Prostate gland (tissue), 2 donors: ENCODE results near the gene TTC34. TPM values are rescaled to one million over a fixed set of nuclear protein-coding genes. Genes with fewer than 3 reads are reported as not detected.

Source experiments
- DNase-seq: peaks from one replicate; pipeline ENCODE4 v3.0.0-alpha.2; 2019; ENCODE audit warnings: low spot score
- H3K27ac ChIP-seq, 2 donors: fragments of 200-600 bp; sonication (generic); 2 replicates each; pipeline ENCODE4 v1.5.1; 2017 to 2019
- H3K27me3 ChIP-seq: fragments of 200-600 bp; sonication (generic); replicated peaks from 2 replicates; pipeline ENCODE4 v1.5.1; 2019; ENCODE audit not compliant: insufficient read depth
- H3K36me3 ChIP-seq, 2 donors: fragments of 200-600 bp; sonication (generic); 1 replicate in 1 of 2; 2 replicates in 1 of 2; pipeline versions ENCODE4 v1.5.1 to v1.8.1; 2017 to 2019
- H3K4me1 ChIP-seq: fragments of 200-600 bp; sonication (generic); replicated peaks from 2 replicates; pipeline ENCODE4 v1.5.1; 2019
- H3K4me3 ChIP-seq, 2 donors: fragments of 200-600 bp; sonication (generic); 2 replicates each; pipeline ENCODE4 v1.5.1; 2017 to 2019
- H3K9me3 ChIP-seq: fragments of 200-600 bp; sonication (generic); 2 replicates; pipeline ENCODE4 v1.5.1; 2017
- CTCF ChIP-seq, 4 experiments: fragments of 200-600 bp in 2 of 4; fragments of 450-650 bp in 2 of 4; sonication (generic) in 2 of 4; IDR thresholded peaks; 1 replicate in 3 of 4; 2 replicates in 1 of 4; pipeline ENCODE4 v1.5.1; 2016 to 2019; ENCODE audit warnings: antibody characterized with exemption in 4 of 4, mild to moderate bottlenecking in 2 of 4, moderate library complexity in 2 of 4
- POLR2A ChIP-seq: fragments of 450-650 bp; IDR thresholded peaks from one replicate; pipeline ENCODE4 v1.6.1; 2016; ENCODE audit warnings: antibody characterized with exemption, mild to moderate bottlenecking
- POLR2AphosphoS5 ChIP-seq: sonication (generic); formaldehyde crosslinking; IDR thresholded peaks from one replicate; pipeline ENCODE4 v1.6.1; 2017; ENCODE audit warnings: antibody characterized with exemption
- WGBS: methylation state at CpG from one replicate; pipeline ENCODE4 v1.1.5; 2018; 5-methylcytosine and 5-hydroxymethylcytosine counted together
- intact Hi-C: fragments of 100-400 bp; cut with DNase I; formaldehyde crosslinking; loops from one replicate; pipeline ENCODE4 v1.14.2; 2022
- total RNA-seq, 2 donors: library from RNA; depleted of rRNA; stranded (reverse); fragments of >200 nt; gene quantifications; one replicate each; pipeline ENCODE4 v1.1.0, GENCODE V29; 2016

Gene TTC34
- total RNA-seq, 2 donors from 2014 or later: 0.32 to 1.2 TPM

GRCh38 chr1:2820731-2821372 is 19.4 kb upstream of the TTC34 start:
- Histone ChIP-seq H3K27ac (no peak overlapping the region), H3K4me1 (no peaks in the 10 kb centered on the region), H3K9me3 (no peaks in the 10 kb centered on the region), H3K27me3 (peaks cover 2% of the 10 kb centered on the region), H3K4me3 (no peak overlapping the region), H3K36me3 (no peaks in the 10 kb centered on the region)
- intact Hi-C loops: no loop called here
- TF ChIP-seq POLR2AphosphoS5 (no peak), POLR2A (no peak), CTCF (IDR thresholded peaks at IDR 0.05) (no peak)
- WGBS: 70% methylated on average over 11 of the region's 11 CpGs
- no peak for DNase-seq

- Histone ChIP-seq H3K4me3 (no peak overlapping the region), H3K9me3 (no peaks in the 10 kb centered on the region), H3K27ac (no peak overlapping the region), H3K36me3 (no peaks in the 10 kb centered on the region), H3K4me1 (no peaks in the 10 kb centered on the region), H3K27me3 (peaks cover 2% of the 10 kb centered on the region)
- intact Hi-C loops: no loop called here
- DNase-seq: no peak
- no peak for TF ChIP-seq POLR2A
- TF ChIP-seq CTCF (IDR thresholded peaks at IDR 0.05): no peak
- TF ChIP-seq POLR2AphosphoS5: no peak
- 94% methylated on average over 31 of the region's 31 CpGs for WGBS
These were observed 18.6 kb upstream of the TTC34 start for GRCh38 chr1:2819831-2820730.

- Histone ChIP-seq H3K36me3 (no peaks in the 10 kb centered on the region), H3K27me3 (peaks cover 2% of the 10 kb centered on the region), H3K9me3 (no peaks in the 10 kb centered on the region), H3K4me3 (no peak overlapping the region), H3K4me1 (no peaks in the 10 kb centered on the region), H3K27ac (no peak overlapping the region)
- TF ChIP-seq POLR2AphosphoS5: no peak
- no peak for TF ChIP-seq CTCF (IDR thresholded peaks at IDR 0.05)
- no peak for TF ChIP-seq POLR2A
- no peak for DNase-seq
- 92% methylated on average over 5 of the region's 5 CpGs for WGBS
- intact Hi-C loops: no loop called here
These were observed 17.9 kb upstream of the TTC34 start for GRCh38 chr1:2819429-2819828.

- intact Hi-C loops: no loop called here
- no peaks in the 10 kb centered on the region for H3K36me3 ChIP-seq
- H3K27me3 ChIP-seq: peaks cover 2% of the 10 kb centered on the region
- no peaks in the 10 kb centered on the region for H3K4me1 ChIP-seq
- H3K27ac ChIP-seq: no peak overlapping the region
- DNase-seq: no peak
- 88% methylated on average over 11 of the region's 11 CpGs for WGBS
- H3K4me3 ChIP-seq: no peak overlapping the region
- no peaks in the 10 kb centered on the region for H3K9me3 ChIP-seq
- TF ChIP-seq POLR2A: no peak
- TF ChIP-seq CTCF (IDR thresholded peaks at IDR 0.05): no peak
- no peak for TF ChIP-seq POLR2AphosphoS5
These were observed 16.5 kb upstream of the TTC34 start for GRCh38 chr1:2817784-2818564.
